Neural cell (in vitro differentiated cells): Measurements from ENCODE around the gene RND3. TPM values are rescaled to one million over a fixed set of nuclear protein-coding genes. Genes with fewer than 3 reads are reported as not detected.
A peak's percentile ranks its signal among the peaks of the same experiment; 100 is the strongest.

Experiments used
- H2AFZ ChIP-seq: fragments of 200-600, 300-800 bp; sonication (generic), shearing (Covaris generic); 2 replicates; pipeline ENCODE4 v1.6.0; 2014; ENCODE audit warnings: low read depth, mild to moderate bottlenecking, antibody characterized with exemption, low read length, moderate library complexity
- H3F3A ChIP-seq: fragments of 200-600 bp; shearing (Covaris generic); 2 replicates; pipeline ENCODE4 v1.6.1; 2016; ENCODE audit warnings: mild to moderate bottlenecking, moderate library complexity, mixed read lengths, antibody characterized with exemption, low read length; ENCODE audit not compliant: insufficient read depth, poor library complexity, severe bottlenecking
- H3K27ac ChIP-seq: fragments of 200-600, 300-800 bp; sonication (generic), shearing (Covaris generic); 2 replicates; pipeline ENCODE4 v1.5.1; 2014; ENCODE audit warnings: mild to moderate bottlenecking, low read length, moderate library complexity
- H3K27me3 ChIP-seq: fragments of 300-800, 200-600 bp; sonication (generic), shearing (Covaris generic); 2 replicates; pipeline ENCODE4 v1.6.0; 2014; ENCODE audit warnings: mild to moderate bottlenecking, low read depth, low read length, moderate library complexity; ENCODE audit not compliant: insufficient read depth
- H3K36me3 ChIP-seq: fragments of 300-800, 200-600 bp; sonication (generic), shearing (Covaris generic); 2 replicates; pipeline ENCODE4 v1.5.1; 2014; ENCODE audit warnings: mild to moderate bottlenecking, antibody characterized with exemption, low read length, moderate library complexity; ENCODE audit not compliant: insufficient read depth
- H3K4me2 ChIP-seq: fragments of 300-800, 200-600 bp; sonication (generic), shearing (Covaris generic); 2 replicates; pipeline ENCODE4 v1.6.0; 2014; ENCODE audit warnings: mild to moderate bottlenecking, low read length
- H3K4me3 ChIP-seq: fragments of 300-800, 200-600 bp; sonication (generic), shearing (Covaris generic); 2 replicates; pipeline ENCODE4 v1.5.1; 2014; ENCODE audit warnings: mild to moderate bottlenecking, low read length, moderate library complexity
- H3K79me2 ChIP-seq: fragments of 200-600 bp; shearing (Covaris generic); replicated peaks from 2 replicates; pipeline ENCODE4 v1.6.0; 2014; ENCODE audit warnings: mild to moderate bottlenecking, low read length, moderate library complexity; ENCODE audit not compliant: insufficient read depth
- H3K9ac ChIP-seq: fragments of 300-800, 200-600 bp; sonication (generic), shearing (Covaris generic); 2 replicates; pipeline ENCODE4 v1.6.1; 2016; ENCODE audit warnings: mild to moderate bottlenecking, low read length, mixed read lengths
- H3K9me2 ChIP-seq: fragments of 200-600 bp; shearing (Covaris generic); 2 replicates; pipeline ENCODE4 v1.6.1; 2016; ENCODE audit warnings: mild to moderate bottlenecking, low read length, mixed read lengths; ENCODE audit not compliant: insufficient read depth
- H3K9me3 ChIP-seq: fragments of 200-600, 300-800 bp; sonication (generic), shearing (Covaris generic); 2 replicates; pipeline ENCODE4 v1.6.1; 2016; ENCODE audit warnings: mild to moderate bottlenecking, mixed run types, low read length, moderate library complexity, mixed read lengths
- H4K20me1 ChIP-seq: fragments of 200-600 bp; shearing (Covaris generic); 2 replicates; pipeline ENCODE4 v1.6.1; 2016; ENCODE audit warnings: mild to moderate bottlenecking, mixed run types; ENCODE audit not compliant: insufficient read depth
- CTCF ChIP-seq: fragments of 450-650 bp; IDR thresholded peaks from 2 replicates; pipeline ENCODE4 v1.5.1; 2014; ENCODE audit warnings: antibody characterized with exemption, mild to moderate bottlenecking, moderate library complexity; ENCODE audit not compliant: poor library complexity, severe bottlenecking
- EP300 ChIP-seq: fragments of 450-650 bp; conservative IDR thresholded peaks from 2 replicates; pipeline ENCODE4 v1.6.1; 2014; ENCODE audit warnings: antibody characterized with exemption, mild to moderate bottlenecking, moderate library complexity; ENCODE audit not compliant: poor library complexity, severe bottlenecking
- EZH2 ChIP-seq: fragments of 200-600, 300-800 bp; shearing (Covaris generic), sonication (generic); IDR thresholded peaks from 2 replicates; pipeline ENCODE4 v1.6.1; 2014; ENCODE audit warnings: antibody characterized with exemption, low read length, borderline replicate concordance, mild to moderate bottlenecking; ENCODE audit not compliant: insufficient read depth, poor library complexity, severe bottlenecking
- MXI1 ChIP-seq: fragments of 450-650 bp; conservative IDR thresholded peaks from 2 replicates; pipeline ENCODE4 v1.6.1; 2014; ENCODE audit warnings: antibody characterized with exemption, mild to moderate bottlenecking; ENCODE audit not compliant: poor library complexity, severe bottlenecking
- POLR2AphosphoS5 ChIP-seq: IDR thresholded peaks from 2 replicates; pipeline ENCODE4 v1.6.1; 2012
- RAD21 ChIP-seq: fragments of 450-650 bp; conservative IDR thresholded peaks from 2 replicates; pipeline ENCODE4 v1.6.1; 2014; ENCODE audit warnings: antibody characterized with exemption, mild to moderate bottlenecking, moderate library complexity
- REST ChIP-seq: IDR thresholded peaks from 2 replicates; pipeline ENCODE4 v1.6.1; 2012; ENCODE audit warnings: borderline replicate concordance
- SMC3 ChIP-seq: fragments of 450-650 bp; conservative IDR thresholded peaks from 2 replicates; pipeline ENCODE4 v1.6.1; 2014; ENCODE audit warnings: antibody characterized with exemption, mild to moderate bottlenecking, moderate library complexity; ENCODE audit not compliant: poor library complexity
- TAF1 ChIP-seq: IDR thresholded peaks from 2 replicates; pipeline ENCODE4 v1.6.1; 2012; ENCODE audit warnings: low read depth
- polyA plus RNA-seq: library from polyadenylated mRNA; depleted of rRNA; stranded (reverse); fragments of >200 nt; gene quantifications from 2 replicates; pipeline ENCODE4 v1.2.3, GENCODE V29; 2014

Gene RND3
- polyA plus RNA-seq, 1 donor from 2014 or later: 143 TPM

- H3K9me3 ChIP-seq: no peaks in the 10 kb centered on the region
- H3K4me3 ChIP-seq: peak overlapping the region; percentile 76
- no peak overlapping the region for H2AFZ ChIP-seq
- H3F3A ChIP-seq: peaks cover 6% of the 10 kb centered on the region
- H3K27me3 ChIP-seq: no peaks in the 10 kb centered on the region
- H3K36me3 ChIP-seq: no peaks in the 10 kb centered on the region
- H3K9me2 ChIP-seq: no peaks in the 10 kb centered on the region
- peak overlapping the region; percentile 90 for H3K27ac ChIP-seq
- no peak for TF ChIP-seq EP300
- no peak for TF ChIP-seq TAF1
- TF ChIP-seq EZH2: no peak
- no peak for TF ChIP-seq REST
- no peak for TF ChIP-seq SMC3
- peak overlapping the region; percentile 99 for H3K4me2 ChIP-seq
- no peaks in the 10 kb centered on the region for H4K20me1 ChIP-seq
- peaks cover 68% of the 10 kb centered on the region for H3K79me2 ChIP-seq
- H3K9ac ChIP-seq: peak overlapping the region; percentile 89
These were observed 3.5 kb downstream of the RND3 start for GRCh38 chr2:150484006-150484405.

GRCh38 chr2:150483532-150483931 is 3.9 kb downstream of the RND3 start:
- peak overlapping the region; percentile 90 for H3K27ac ChIP-seq
- H3K4me2 ChIP-seq: peak overlapping the region; percentile 99
- H3K27me3 ChIP-seq: no peaks in the 10 kb centered on the region
- H3F3A ChIP-seq: peaks cover 6% of the 10 kb centered on the region
- no peaks in the 10 kb centered on the region for H4K20me1 ChIP-seq
- peak overlapping the region; percentile 76 for H3K4me3 ChIP-seq
- H3K9me3 ChIP-seq: no peaks in the 10 kb centered on the region
- H3K79me2 ChIP-seq: peaks cover 73% of the 10 kb centered on the region
- H3K36me3 ChIP-seq: no peaks in the 10 kb centered on the region
- H3K9ac ChIP-seq: peak overlapping the region; percentile 89
- H3K9me2 ChIP-seq: no peaks in the 10 kb centered on the region
- TF ChIP-seq EZH2: no peak
- TF ChIP-seq MXI1: no peak
- no peak for TF ChIP-seq EP300
- TF ChIP-seq REST: no peak
- TF ChIP-seq RAD21: no peak
- TF ChIP-seq TAF1: no peak
- no peak for TF ChIP-seq POLR2AphosphoS5
- TF ChIP-seq CTCF: no peak
- no peak for TF ChIP-seq SMC3
- H2AFZ ChIP-seq: no peak overlapping the region
